Progenitor cell of endocrine pancreas (in vitro differentiated cells): ENCODE measurements around the gene ATP11B. TPM values are rescaled to one million over a fixed set of nuclear protein-coding genes. Genes with fewer than 3 reads are reported as not detected.
"Not testable (repeated sequence)": the region's sequence is repeated elsewhere in the genome, so short reads cannot be mapped to it uniquely, and the experiment has no call there.

Experiments used
- DNase-seq: peaks from one replicate; pipeline ENCODE4 v3.0.0; 2021; ENCODE audit warnings: low spot score; ENCODE audit not compliant: unreplicated experiment
- H3K27ac Mint-ChIP-seq: 2 replicates; pipeline ENCODE4 v1.8.0; 2021; ENCODE audit warnings: mild to moderate bottlenecking, moderate library complexity, mixed read lengths
- H3K27me3 Mint-ChIP-seq: 2 replicates; pipeline ENCODE4 v1.8.0; 2021; ENCODE audit warnings: mixed read lengths
- H3K36me3 Mint-ChIP-seq: 2 replicates; pipeline ENCODE4 v1.8.0; 2022; ENCODE audit warnings: mixed read lengths; ENCODE audit not compliant: insufficient read depth
- H3K4me1 Mint-ChIP-seq: 2 replicates; pipeline ENCODE4 v1.8.0; 2021; ENCODE audit warnings: low read depth, mixed read lengths
- H3K4me3 Mint-ChIP-seq: 2 replicates; pipeline ENCODE4 v1.8.0; 2021; ENCODE audit warnings: low read depth, mild to moderate bottlenecking, moderate library complexity, mixed read lengths
- H3K9me3 Mint-ChIP-seq: 2 replicates; pipeline ENCODE4 v1.8.0; 2021; ENCODE audit warnings: low read depth, mixed read lengths
- CTCF ChIP-seq: fragments of 200-600 bp; sonication (generic); IDR thresholded peaks from one replicate; pipeline ENCODE4 v1.5.0; 2021; ENCODE audit warnings: antibody characterized with exemption, mild to moderate bottlenecking; ENCODE audit not compliant: unreplicated experiment
- total RNA-seq: library from RNA; stranded (reverse); gene quantifications from 2 replicates; pipeline ENCODE4 v1.2.1, GENCODE V29; 2021

The ATP11B gene
- total RNA-seq, 1 donor from 2014 or later: 127 TPM

- H3K27me3 Mint-ChIP-seq: no peaks in the 10 kb centered on the region
- no peak for DNase-seq
- H3K9me3 Mint-ChIP-seq: no peaks in the 10 kb centered on the region
- no peak overlapping the region for H3K4me3 Mint-ChIP-seq
- TF ChIP-seq CTCF: no peak
- H3K36me3 Mint-ChIP-seq: peaks cover 18% of the 10 kb centered on the region
- H3K27ac Mint-ChIP-seq: peak overlapping the region; percentile 38
- H3K4me1 Mint-ChIP-seq: peaks cover 5% of the 10 kb centered on the region
These were observed 69.0 kb downstream of the ATP11B start for GRCh38 chr3:182862159-182862860.

GRCh38 chr3:182869059-182869458, 75.8 kb downstream of the ATP11B start:
- H3K27me3 Mint-ChIP-seq: no peaks in the 10 kb centered on the region
- no peak for DNase-seq
- no peak for TF ChIP-seq CTCF

GRCh38 chr3:182870917-182871316, 77.6 kb downstream of the ATP11B start:
- not testable (repeated sequence) for H3K4me3 Mint-ChIP-seq, H3K27me3 Mint-ChIP-seq, H3K9me3 Mint-ChIP-seq, H3K4me1 Mint-ChIP-seq, H3K27ac Mint-ChIP-seq, DNase-seq
- peaks cover 36% of the 10 kb centered on the region for H3K36me3 Mint-ChIP-seq

More at GRCh38 chr3:182869059-182869458, 75.8 kb downstream of the ATP11B start:
- Mint-ChIP-seq H3K4me1 (no peaks in the 10 kb centered on the region), H3K27ac (no peak overlapping the region), H3K9me3 (no peaks in the 10 kb centered on the region), H3K36me3 (peaks cover 34% of the 10 kb centered on the region), H3K4me3 (no peak overlapping the region)

GRCh38 chr3:182879031-182879611, 85.8 kb downstream of the ATP11B start:
- Mint-ChIP-seq H3K36me3 (peaks cover 22% of the 10 kb centered on the region), H3K27ac (no peak overlapping the region), H3K4me1 (no peaks in the 10 kb centered on the region), H3K9me3 (no peaks in the 10 kb centered on the region), H3K27me3 (no peaks in the 10 kb centered on the region), H3K4me3 (no peak overlapping the region)
- DNase-seq: no peak
- no peak for TF ChIP-seq CTCF

GRCh38 chr3:182886497-182886896, 93.2 kb downstream of the ATP11B start:
- TF ChIP-seq CTCF: no peak
- H3K27me3 Mint-ChIP-seq: no peaks in the 10 kb centered on the region
- no peak overlapping the region for H3K27ac Mint-ChIP-seq
- H3K4me1 Mint-ChIP-seq: peaks cover 17% of the 10 kb centered on the region
- H3K4me3 Mint-ChIP-seq: no peak overlapping the region
- peaks cover 29% of the 10 kb centered on the region for H3K36me3 Mint-ChIP-seq
- no peaks in the 10 kb centered on the region for H3K9me3 Mint-ChIP-seq
- no peak for DNase-seq
